CD4-positive, alpha-beta T cell treated with Interleukin-15 for 1 hour (primary cell): ENCODE measurements around the gene ACTG1.

Experiments
- DNase-seq: peaks from one replicate; pipeline ENCODE4 v3.0.0-alpha.2; 2020

The ACTG1 gene

DNA sequence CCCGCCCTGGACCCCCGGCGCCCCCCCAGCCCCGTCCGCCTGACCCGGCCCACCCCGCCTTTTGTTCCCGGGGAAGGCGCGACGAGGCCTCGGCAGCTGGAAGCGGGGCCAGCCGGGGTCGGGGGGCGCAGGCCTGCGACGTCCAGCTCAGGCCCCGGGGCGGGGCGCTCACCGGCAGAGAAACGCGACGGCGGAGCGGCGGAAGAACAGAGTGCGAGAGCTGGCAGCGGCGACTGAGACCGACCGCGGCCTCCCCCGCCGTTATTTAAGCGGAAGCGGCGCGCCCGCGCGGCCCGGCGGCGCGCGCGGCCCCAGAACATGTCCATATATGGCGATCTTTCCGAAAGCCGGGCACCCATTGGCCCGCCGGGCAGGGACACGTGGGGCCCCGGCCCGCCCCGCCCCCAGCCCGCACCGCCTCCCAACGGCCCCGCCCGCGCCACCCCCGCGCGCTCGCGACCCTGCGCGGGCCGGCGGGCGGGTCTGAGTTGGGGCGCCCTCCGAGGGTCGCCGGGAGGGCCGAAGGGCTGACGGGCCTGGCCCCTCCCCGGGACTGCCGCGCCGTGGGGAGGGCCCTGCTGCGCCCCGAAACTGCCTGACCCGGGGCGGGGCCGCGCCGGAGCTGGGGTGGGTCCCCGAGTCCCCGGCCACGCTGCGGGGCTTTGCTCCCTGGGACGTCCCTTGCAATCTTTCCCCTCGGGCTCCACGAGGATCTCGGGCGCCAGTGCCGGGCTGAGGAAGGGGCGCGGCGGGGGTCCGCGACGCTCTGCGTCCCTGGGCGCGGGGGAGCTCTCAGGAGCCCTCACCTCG is at the start of gene ACTG1:
Gene ACTG1, minus strand, starts transcription at position 238 of the 810 bp plus-strand sequence. CDS start 445 bp downstream, outside the sequence.
- DNase-seq: peak; percentile 94

DNA sequence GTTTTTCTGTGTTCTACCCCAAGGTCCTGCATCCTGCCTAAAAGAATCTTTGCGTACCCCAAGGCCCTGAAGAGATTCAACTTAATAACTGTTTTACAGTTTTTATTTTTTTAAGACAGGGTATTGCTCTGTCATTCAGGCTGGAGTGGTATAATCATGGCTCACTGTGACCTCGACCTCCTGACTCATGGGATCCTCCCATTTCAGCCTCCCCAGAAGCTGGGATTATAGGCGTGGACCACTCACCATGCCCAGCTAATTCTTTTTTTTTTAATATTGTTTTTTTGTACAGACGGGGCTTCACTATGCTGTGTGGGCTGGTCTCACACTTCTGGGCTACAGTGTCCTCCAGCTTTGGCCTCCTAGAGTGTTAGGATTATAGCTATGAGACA is 48.9 kb upstream of the ACTG1 start:
- DNase-seq: no peak

DNA sequence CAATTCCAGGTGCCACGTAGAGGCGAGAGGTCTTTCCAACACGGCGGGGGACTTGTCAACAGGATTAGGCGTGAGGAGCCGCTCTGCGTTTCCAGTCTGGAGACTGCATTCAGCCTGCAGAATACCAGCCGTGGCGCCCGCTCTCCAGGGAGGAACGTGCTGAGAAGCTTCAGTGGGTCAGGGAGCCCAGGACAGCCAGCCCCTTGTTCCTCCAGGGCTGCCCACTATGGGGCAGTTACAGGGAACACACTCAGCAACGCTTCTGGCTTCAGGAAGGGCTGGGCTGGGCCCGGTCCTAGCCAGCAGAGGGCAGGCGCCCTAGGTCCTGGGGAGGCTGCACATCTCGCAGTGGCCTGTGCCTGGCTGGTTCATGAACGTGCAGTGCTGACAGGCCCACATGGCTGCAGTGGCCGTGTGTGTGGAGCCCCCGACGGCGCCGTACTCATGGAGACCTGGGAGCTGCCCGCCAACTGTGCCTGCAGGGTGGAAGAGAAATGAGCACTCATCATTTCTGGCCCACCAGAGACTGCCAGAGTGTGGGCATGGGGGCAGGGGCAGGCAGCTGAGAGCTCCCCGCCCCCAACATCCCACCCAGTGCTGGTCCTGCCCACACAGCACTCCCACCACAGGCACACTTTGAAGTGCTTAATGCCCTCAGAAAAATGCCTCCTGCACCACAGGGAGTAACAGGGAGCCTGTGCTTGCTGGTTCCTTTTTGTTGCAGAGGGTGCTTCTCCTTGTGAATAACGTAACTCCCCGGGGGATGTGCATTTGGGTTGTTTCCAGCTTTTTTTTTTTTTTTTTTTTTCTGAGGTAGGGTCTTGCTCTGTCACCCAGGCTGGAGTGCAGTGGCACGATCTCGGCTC is 46.6 kb upstream of the ACTG1 start:
- no peak for DNase-seq

DNA sequence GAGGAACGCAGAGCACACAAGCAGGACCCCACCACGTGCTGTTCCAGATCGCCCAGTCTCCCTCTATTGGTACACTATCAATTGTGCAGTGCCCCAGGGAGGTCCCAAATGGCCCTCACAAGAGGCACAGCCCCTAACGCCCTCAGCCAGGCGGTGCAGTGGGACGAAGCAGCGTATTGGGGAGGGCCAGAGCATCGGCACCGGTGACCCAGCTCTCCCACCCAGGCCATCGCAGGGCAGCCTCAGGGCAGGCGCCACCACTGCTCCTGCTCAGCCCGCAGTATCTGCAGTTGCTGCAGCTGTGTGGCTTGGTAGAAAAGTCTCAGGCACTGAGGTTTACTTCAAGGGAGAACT is 45.5 kb upstream of the ACTG1 start:
- no peak for DNase-seq

DNA sequence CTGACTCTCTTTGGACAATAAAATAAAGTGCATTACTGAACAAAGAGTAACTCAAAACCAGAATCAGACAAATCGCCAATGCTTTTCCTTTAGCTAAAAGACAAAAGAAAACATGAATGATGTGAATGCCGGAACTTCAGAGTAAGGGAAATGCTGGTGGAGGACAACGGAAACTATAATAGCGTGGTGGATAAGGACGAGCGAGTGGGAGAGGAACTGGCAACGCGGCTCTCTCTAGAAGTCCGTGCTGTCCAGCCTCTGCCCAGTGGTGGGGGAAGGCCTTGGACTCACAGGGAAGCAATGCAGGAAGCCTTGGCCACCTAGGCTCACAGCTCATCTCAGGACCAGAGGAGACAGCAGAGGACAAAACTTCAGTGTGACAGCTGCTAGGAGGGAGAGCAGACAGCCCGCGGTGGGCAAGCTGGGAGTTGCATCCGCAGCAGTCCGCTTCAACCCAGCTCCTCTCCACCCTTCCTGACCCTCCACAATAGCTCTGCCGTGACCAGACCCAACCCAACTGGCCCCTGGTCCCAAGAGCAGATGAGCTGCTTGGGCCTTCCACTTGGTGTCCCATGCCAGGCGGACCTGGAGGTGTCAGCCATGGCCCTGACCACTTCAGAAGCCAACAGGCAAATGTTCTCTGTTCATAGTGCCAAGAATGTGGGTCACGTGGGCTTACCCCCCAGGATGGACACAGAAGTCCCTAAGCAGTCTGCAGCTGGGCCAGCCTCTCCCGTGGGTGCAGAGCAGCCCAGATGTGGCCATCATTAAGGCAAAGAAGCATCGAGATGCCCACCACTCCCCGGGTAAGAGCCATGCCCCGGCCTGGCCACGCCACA is 44.9 kb upstream of the ACTG1 start:
- no peak for DNase-seq

DNA sequence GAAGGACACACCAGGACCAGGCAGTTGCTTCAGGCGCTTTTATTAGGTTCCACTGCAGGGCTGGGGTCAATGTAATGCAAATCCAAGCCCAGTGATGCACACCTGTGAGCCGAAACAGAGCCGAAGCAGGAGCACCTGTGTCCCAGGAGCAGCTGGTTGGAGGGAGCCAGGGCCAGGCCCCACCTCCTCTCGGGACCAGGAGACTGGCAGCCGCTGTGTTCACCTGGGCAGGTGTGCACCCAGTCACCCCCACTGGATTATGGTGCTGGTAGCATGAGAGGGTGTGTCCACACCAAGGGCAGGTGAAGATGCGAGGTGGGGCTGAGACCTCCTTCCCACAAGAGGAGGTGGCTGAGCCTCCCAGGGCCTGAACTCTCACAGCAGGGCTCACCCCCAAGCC is 44.3 kb upstream of the ACTG1 start:
- DNase-seq: no peak

DNA sequence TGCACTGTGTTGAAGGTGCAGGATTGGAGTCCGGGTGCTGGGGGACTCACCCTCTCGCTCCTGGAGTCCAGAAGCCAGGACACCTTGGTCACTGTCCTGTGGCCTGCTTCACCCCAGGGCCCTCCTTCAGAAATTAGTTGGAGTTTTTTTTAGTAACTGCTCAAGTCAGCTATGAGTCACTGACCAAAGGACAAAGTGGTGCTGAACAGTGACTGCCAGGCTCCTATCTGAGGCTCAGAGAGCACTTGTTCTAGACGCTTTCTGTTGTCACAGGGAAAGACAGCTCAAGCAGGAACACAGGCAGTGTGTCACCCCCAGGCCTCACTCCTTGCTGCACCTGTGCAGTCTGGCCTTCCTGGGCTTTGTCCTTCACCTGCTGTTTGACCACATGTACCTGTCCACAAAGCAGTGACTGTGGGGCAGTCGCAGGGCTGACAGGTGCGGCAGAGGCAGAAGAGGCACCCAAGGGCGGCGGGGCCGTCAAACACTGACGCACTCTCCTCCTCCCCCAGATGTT is 43.6 kb upstream of the ACTG1 start:
- no peak for DNase-seq

DNA sequence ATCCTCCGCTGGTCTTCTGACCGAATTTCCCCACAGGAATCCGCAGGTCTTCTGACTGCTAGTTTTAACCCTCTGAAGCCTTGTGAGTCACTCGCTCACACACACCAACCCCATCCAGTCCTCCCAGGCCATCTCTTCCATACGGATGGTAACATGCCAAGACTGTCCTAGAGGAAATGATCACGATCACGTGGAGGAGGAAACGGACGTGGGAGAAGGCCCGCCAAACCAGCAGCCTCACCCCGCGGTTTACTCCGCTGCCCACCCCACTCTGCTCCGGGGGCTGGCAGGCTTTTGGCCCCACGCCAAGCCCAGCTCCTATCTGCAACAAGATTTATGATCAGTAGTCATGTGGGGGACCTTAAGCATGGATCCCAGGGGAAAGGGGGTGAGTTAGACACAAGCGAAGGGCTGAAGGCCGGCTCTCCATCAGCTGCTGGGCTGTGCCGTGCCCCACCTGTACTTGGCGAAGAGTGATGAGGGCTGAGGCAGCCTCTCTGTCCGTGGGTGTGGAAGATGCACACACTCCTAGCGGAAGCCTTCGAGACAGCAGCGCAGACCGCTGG is 41.1 kb upstream of the ACTG1 start:
- no peak for DNase-seq

DNA sequence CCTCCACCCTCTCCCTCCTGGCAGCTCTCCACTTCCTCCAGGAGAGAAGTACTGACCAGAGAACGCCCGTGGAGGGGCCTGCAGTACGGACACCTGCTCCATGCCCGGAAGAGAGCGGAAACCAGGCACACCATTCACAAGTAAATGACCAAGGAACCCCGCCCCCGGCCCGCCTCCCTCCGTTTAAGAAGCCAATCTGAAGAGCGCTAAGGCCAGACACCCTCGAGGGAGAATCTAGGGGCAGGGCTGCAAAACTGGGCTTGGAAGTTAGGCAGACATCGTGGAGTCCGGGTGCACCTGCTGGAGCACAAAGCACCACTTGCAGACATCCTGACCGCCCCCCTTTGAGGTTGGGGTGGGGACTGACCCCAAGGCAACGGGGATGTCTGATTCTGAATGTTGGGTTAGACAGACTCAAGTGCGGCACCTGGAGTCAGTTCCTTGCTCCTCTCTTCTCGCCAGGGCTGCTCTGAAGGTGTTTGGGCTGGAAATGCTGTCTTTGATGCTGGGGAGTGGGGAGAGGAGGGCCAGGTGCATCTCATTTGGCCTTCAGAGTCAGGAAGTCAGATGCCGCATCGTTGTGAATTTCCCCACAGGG is 40.5 kb upstream of the ACTG1 start:
- peak; percentile 73 for DNase-seq

DNA sequence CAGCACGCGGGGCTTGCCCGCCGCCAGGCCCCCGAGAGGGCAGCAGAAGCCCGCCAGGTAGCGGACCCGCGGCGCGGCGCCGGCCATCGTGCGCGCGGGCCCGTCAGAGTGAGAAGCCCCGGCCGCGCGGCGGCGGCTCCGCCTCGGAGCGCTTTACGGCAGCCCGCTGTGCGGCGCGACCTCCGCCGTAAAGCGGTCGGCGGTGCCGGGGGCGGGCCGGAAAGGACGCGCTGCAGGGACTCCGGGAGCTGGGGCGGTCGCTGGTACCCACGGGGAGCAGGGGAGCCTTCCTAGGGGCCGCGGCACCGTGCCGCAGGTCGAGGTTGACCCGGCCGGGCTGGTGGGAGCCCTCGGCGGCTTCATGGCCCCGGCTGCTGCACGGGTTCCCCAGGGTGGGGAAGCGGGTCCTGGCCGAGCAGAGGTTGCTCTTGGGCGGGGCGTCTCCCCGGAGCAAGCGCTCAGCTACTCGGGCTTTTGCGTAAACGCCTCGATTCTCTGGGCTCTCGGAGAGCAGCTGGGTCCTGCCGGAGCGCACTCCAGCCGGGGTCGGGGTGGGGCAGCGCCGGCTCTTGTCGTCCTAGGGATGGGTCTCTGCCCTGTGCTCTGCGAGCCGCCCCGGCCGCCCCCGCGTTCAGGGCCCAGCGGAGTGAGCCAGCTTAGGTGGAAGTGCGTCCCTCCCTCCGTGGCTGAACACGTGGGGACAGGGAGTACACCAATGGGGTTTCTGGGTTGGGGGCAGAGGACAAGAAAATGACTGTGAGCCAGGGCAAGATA is 39.8 kb upstream of the ACTG1 start, which contains the start of gene FAAP100:
Gene FAAP100, minus strand, starts transcription at position 110 of the 774 bp plus-strand sequence. Its CDS starts 23 bp downstream, at position 87.
- peak; percentile 75 for DNase-seq

DNA sequence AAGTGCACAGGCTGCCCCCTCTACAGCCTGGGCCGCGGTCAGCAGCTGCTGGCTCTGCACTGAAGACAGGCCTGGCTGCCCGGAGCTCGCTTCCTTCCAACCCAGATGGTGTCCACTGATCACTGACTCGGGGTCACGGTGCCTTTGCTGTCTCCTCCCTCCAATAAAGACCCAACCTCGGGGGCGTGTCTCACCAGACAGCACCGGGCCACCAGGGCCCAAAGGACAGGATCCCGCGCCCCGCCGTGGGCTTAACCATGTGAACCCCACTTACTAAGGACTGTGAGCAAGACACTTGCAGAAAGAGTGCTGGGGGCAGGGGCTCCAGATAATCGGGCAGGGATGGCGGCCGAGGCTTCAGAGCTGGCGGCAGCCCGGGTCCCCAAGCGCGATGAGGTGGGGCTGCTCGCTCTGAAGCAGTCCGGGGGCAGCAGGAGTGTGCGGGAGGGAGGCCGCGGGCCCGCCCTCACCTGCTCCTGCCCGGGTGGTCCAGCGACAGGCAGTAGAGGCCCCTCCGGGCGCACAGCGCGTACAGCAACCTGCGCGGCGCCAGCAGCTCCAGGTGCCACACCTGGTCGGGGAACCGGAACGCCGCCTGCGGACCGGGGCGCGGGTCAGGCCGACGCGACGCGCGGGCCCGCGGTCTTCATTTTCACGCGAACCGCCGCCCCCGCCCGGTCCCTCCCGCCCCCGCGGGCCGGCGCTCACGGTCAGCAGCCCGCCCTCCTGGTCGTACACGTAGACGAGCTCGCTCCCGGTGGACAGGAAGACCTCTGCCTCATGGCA is 39.1 kb upstream of the ACTG1 start:
- no peak for DNase-seq

DNA sequence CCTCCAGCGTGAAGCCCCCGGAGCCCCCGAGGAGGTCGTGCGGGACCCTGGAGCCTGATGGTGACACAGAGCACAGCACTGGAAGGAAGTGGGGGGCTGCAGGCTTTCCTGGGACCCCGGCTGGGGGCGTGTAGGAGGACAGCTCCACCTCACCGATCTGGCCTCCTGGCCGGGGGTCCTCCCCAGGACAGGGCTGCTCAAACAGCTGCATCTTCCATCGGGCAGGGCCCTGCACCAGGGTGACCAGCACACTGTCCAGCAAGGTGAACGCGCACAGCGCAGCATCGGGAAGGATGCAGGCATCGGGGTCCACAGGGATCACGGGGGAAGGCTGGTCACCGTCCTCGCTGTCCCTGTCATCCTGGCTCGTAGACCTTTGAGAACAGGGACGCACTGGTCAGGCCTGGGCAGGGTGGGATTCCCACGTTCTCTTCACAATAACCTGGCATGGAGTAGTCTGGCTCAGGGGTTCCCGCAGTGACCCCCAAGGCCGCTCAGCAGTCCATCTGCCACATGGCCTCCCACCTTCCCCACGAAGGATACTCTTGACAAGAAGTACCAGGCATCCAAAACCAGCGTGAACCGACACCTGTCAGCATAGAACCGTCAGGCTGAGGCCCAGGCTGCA is 38.3 kb upstream of the ACTG1 start:
- no peak for DNase-seq

DNA sequence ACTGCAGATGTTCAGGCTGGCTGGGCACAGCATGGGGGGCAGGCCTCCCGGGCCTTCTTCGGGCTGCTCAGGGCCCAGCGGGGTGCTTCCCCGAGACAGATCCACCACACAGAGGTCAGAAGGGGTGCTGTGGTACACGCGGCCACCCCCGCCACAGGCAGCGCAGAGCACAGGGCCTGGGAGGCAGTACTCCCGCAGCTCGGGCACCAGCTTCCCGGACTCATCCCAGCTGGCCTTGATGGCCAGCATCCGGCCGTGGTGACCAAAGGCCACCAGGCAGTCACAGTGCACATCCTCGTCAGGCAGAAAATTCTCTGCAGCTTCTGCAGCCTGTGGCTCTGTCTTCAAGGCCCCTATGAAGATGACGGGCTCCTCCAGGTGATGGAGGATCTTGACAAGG is 37.7 kb upstream of the ACTG1 start:
- DNase-seq: no peak

DNA sequence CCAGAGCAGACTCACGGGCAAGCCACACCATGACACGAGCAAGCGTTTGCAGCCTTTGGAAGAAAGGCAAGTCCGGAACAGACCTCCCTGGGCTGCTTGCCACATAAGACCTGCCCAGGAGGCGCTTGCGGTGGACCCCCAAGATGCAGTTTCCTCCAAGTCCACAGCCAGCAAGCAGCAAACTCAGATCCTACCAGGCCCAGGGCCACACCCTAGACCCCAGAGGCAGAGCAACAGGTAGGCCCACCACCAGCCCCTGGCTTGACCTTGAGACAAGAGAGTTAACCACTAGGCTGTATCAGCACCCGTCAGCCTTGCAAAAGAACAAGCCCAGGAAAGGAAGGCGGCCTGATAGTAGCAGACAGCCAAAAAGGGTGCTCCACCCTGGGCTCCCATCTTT is 37.2 kb upstream of the ACTG1 start:
- no peak for DNase-seq

DNA sequence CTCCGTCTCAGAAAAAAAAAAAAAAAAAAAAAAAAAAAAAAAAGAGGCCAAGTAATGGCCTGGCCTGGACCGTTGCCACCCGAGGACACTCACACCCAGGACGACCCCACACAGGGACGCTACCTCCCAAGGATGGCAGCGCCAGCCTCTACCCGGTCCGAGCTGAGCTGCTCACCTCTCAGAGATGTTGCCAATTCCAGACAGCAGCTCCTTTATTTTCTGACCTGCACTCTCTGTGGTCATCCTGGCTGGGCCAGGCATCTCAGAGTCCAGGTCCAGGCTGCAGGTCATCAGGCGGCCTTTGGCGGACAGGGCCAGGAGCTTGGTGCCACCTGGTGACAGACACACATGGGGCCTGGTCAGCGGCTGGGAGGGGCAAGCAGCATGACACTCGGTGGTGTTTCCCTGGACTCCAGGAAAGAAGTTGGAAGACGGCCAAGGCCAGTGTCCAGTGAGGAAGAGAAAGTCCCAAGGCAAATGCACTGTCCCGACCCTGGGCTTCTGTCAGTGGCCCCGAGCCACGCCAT is 36.5 kb upstream of the ACTG1 start:
- DNase-seq: no peak

DNA sequence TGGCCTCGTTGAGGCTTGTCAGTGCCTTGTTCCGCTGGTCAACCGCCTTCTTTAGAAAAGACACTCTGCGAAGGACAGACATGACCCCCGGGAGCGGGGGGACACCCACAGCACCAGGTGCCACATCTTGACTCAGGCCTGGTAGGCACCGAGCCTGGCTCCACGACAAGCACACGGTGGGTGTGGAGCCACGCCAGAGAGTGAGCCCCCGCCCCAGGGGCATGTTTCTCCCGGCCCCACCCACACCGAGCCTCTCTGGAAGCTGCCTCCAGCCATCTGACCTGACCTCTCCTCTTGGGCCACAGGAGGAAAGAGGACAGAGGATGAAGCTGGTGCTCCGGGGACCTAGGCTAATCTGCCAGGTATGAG is 35.0 kb upstream of the ACTG1 start:
- no peak for DNase-seq

DNA sequence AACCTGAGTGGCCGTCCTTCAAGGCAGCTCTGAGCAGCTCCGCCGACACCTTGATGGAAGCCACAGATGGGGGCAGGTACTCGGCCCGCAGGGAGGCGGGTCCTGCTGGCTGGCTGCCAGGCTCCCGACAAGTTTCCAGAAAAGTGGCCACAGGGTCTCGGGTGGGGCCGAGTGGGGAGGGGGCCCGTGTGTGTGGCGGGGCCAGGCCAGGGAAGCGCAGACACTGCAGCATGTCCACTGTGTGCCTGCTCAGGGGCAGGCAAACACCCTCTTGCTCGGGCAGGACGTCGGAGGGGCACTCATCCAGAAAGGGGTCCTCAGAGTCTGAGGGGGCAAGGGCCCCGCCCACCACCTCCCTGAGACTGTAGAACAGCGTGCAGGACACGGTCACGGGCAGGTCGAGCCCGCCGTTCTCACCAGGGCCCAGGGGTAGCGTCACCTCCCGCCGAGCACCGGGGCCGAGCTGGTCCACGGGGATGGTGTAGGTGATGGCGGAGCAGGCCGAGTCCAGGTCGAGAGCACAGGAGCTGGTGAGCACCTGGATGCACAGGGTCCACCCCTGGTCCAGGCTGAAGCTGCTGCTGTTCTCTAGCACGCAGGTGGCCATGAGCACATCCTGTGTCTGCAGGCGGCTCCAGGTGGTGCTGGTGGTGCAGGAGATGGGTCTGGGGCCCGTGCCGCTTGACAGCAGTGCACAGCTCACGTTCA is 34.5 kb upstream of the ACTG1 start:
- no peak for DNase-seq

DNA sequence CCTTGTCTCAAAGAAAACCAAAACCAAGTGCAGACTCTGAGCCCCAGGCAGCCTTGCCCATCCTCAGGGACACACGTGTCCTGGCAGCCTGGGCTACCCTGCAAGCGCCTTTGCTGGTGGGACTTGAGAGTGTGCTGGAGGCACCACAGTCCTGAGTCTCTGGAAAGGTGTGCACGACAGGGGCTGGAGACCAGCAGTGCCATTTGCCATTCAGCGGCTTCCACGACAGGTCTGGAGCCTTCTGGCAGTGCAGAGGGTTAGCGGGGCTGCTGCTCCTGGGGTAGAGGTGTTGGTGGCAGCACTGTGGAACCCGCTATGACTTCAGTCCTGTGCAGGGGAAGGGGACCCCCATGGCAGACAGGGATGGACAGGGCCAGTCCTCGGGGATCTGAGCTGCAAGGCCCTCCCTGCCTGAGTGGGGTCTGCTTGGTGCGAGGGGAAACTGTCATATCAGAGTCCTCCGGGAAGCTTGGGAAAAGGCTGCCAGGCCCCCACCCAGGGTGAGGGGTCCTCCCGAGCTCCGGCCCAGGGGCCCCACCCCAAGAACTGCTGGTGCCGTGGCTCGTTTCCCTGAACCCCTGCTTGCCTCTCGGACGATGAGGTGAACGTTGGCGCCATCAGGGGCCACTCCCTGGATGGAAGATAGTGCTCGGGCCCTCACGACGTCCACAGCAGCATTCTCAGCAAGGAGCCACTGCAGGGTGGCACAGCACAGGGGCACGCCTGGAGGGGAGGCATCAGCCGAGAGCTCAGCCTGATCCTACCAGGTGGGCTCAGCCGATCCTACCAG is 32.8 kb upstream of the ACTG1 start:
- DNase-seq: no peak
